DND-41 (cell line): ENCODE measurements around the gene CPLANE2.

Experiments used
- ATAC-seq: fragments of 200-7000 bp; cut with Tn5 transposase; 3 replicates; pipeline ENCODE4 v1.9.1; 2021; ENCODE audit warnings: low read depth; ENCODE audit not compliant: insufficient read depth
- DNase-seq: peaks from one replicate; pipeline ENCODE4 v3.0.0-alpha.2; 2020
- H2AFZ ChIP-seq: 2 replicates; pipeline ENCODE4 v1.6.0; 2012; ENCODE audit warnings: low read depth, low read length
- H3K27ac ChIP-seq: 2 replicates; pipeline ENCODE4 v1.5.1; 2012; ENCODE audit warnings: low read length, inconsistent platforms
- H3K27me3 ChIP-seq: fragments of 200-600 bp; sonication (generic); 2 replicates; pipeline ENCODE4 v1.6.0; 2012; ENCODE audit warnings: low read length, mild to moderate bottlenecking, inconsistent platforms; ENCODE audit not compliant: insufficient read depth, poor library complexity
- H3K36me3 ChIP-seq: 2 replicates; pipeline ENCODE4 v1.5.1; 2012; ENCODE audit warnings: low read length, inconsistent platforms; ENCODE audit not compliant: insufficient read depth
- H3K4me1 ChIP-seq: 2 replicates; pipeline ENCODE4 v1.5.1; 2012; ENCODE audit warnings: mild to moderate bottlenecking, low read length; ENCODE audit not compliant: insufficient read depth
- H3K4me2 ChIP-seq: 2 replicates; pipeline ENCODE4 v1.6.0; 2012; ENCODE audit warnings: mild to moderate bottlenecking, moderate library complexity, low read length, inconsistent platforms; ENCODE audit not compliant: insufficient read depth
- H3K4me3 ChIP-seq, 2 experiments: fragments of 200-600 bp in 1 of 2; shearing (Covaris generic) in 1 of 2; 2 replicates each; pipeline ENCODE4 v1.5.1; 2012 to 2016; ENCODE audit warnings: inconsistent platforms in 2 of 2, low read length in 2 of 2, mild to moderate bottlenecking in 2 of 2, low read depth in 1 of 2, moderate library complexity in 1 of 2
- H3K79me2 ChIP-seq: 2 replicates; pipeline ENCODE4 v1.6.0; 2012; ENCODE audit warnings: low read length, inconsistent platforms; ENCODE audit not compliant: insufficient read depth
- H3K9ac ChIP-seq: 2 replicates; pipeline ENCODE4 v1.6.0; 2012; ENCODE audit warnings: low read depth, mild to moderate bottlenecking, inconsistent platforms, low read length, moderate library complexity
- H3K9me3 ChIP-seq: 2 replicates; pipeline ENCODE4 v1.5.1; 2012; ENCODE audit warnings: low read length, moderate library complexity, mild to moderate bottlenecking, inconsistent platforms; ENCODE audit not compliant: insufficient read depth, severe bottlenecking
- H4K20me1 ChIP-seq: 2 replicates; pipeline ENCODE4 v1.6.0; 2012; ENCODE audit warnings: low read length; ENCODE audit not compliant: insufficient read depth
- CTCF ChIP-seq: IDR thresholded peaks from 2 replicates; pipeline ENCODE4 v1.5.1; 2012; ENCODE audit warnings: borderline replicate concordance, low read length, moderate library complexity, mild to moderate bottlenecking; ENCODE audit not compliant: poor library complexity, severe bottlenecking; ENCODE audit errors: extremely low read depth
- EZH2 ChIP-seq: IDR thresholded peaks from 3 replicates; pipeline ENCODE4 v1.6.1; 2012; ENCODE audit warnings: borderline replicate concordance, low read depth, mild to moderate bottlenecking, moderate library complexity, low read length, inconsistent platforms; ENCODE audit not compliant: severe bottlenecking

Gene CPLANE2

GRCh38 chr1:16184557-16185303, 52.3 kb downstream of the CPLANE2 start:
- no peak for DNase-seq
- no peak for ATAC-seq
- H3K27ac ChIP-seq, result no peak overlapping the region
- TF ChIP-seq CTCF (no peak), EZH2 (no peak)
- H3K27me3 ChIP-seq, result peaks cover 4% of the 10 kb centered on the region
- no peak overlapping the region for H3K4me3 ChIP-seq
- H3K79me2 ChIP-seq, result no peaks in the 10 kb centered on the region
- H2AFZ ChIP-seq, result no peak overlapping the region
- H3K4me2 ChIP-seq, result no peak overlapping the region
- no peaks in the 10 kb centered on the region; the same call in 1 of the 2 replicates for H4K20me1 ChIP-seq
- H3K4me1 ChIP-seq, result no peaks in the 10 kb centered on the region
- no peaks in the 10 kb centered on the region for H3K9me3 ChIP-seq
- no peak overlapping the region for H3K9ac ChIP-seq
- no peaks in the 10 kb centered on the region for H3K36me3 ChIP-seq

- TF ChIP-seq CTCF (no peak), EZH2 (no peak)
- Histone ChIP-seq H3K4me3 (no peak overlapping the region), H3K27me3 (peaks cover 4% of the 10 kb centered on the region), H3K9me3 (no peaks in the 10 kb centered on the region), H3K4me2 (no peak overlapping the region), H2AFZ (no peak overlapping the region), H3K27ac (no peak overlapping the region), H4K20me1 (no peaks in the 10 kb centered on the region; the same call in 1 of the 2 replicates), H3K79me2 (no peaks in the 10 kb centered on the region), H3K4me1 (no peaks in the 10 kb centered on the region), H3K9ac (no peak overlapping the region), H3K36me3 (no peaks in the 10 kb centered on the region)
- no peak for ATAC-seq
- no peak for DNase-seq
Measured at GRCh38 chr1:16183765-16184556, 53.0 kb downstream of the CPLANE2 start.

DNA sequence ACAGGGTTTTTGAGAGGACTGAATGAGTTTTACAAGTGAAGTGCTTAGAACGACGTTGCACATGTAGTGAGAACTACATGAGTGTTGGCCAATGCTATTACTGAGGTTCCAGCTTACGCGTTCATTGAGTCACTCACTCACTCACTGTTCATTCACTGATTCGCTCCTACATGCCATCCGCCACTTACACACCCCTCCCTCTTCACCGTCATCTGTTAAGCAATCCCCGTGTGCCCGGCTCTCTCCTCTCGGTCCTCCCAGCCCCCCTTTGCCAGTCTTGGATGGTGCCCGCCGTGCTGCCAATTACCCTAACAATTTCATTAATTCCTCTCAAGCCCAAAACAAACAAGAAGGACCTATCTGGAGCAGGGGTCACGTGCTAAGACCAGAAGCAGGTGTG, 53.8 kb downstream of the CPLANE2 start:
- Histone ChIP-seq H3K4me1 (no peaks in the 10 kb centered on the region), H3K4me2 (no peak overlapping the region), H3K27ac (no peak overlapping the region), H3K36me3 (no peaks in the 10 kb centered on the region), H3K9me3 (no peaks in the 10 kb centered on the region), H3K79me2 (no peaks in the 10 kb centered on the region), H2AFZ (no peak overlapping the region), H3K27me3 (no peaks in the 10 kb centered on the region), H3K4me3 (no peak overlapping the region), H4K20me1 (no peaks in the 10 kb centered on the region; the same call in 1 of the 2 replicates), H3K9ac (no peak overlapping the region)
- no peak for DNase-seq
- TF ChIP-seq EZH2 (no peak), CTCF (no peak)
- no peak for ATAC-seq
